Stimulated activated CD8-positive, alpha-beta memory T cell treated with anti-CD3 and anti-CD28 coated beads, Interleukin-15, amount 100 ng/mL, for 4 hours (primary cell): ENCODE data around the gene KRT6A.

Source experiments
- DNase-seq, 2 donors: peaks; one replicate each; pipeline ENCODE4 v3.0.0-alpha.2; 2020; ENCODE audit warnings: low read depth in 2 of 2

Gene KRT6A

DNA sequence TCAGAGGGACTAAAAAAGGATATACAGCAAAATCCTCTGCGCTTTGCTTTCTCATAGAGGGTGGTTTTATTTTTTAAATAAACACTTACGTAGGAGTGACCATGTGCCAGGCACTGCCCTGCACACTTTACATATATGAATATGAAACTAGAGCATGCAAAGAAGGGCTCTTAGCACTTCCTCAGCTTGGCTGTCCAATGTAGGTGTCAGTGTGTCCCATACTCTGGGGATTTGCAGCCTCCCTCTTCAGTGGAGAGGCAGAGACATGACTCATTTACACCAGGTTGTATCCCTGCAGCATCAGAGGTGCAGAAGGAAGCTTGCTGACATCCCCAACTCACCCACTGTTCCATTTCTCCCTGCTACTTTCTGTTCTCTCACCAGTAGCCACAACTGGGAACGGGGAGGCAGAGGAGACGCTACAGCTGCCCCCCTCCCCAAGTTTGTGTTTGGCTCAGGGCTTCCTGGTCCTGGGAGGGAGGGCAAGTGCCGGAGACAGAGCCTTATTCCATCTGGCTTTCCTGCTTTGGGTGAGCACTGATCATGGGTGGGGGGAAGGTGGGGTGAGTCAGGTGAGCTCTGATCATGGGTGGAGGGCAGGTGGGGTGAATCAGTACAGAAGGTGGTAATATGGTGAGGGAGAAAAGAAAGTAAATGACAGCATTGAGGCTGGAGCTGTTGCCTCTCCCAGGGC lies 32.0 kb upstream of the KRT6A start:
- DNase-seq = no peak

GRCh38 chr12:52524241-52524897 lies 31.3 kb upstream of the KRT6A start:
- DNase-seq = no peak

- no peak for DNase-seq
These were observed 30.8 kb upstream of the KRT6A start for GRCh38 chr12:52523824-52524223.

GRCh38 chr12:52522346-52523011 lies 29.4 kb upstream of the KRT6A start:
- DNase-seq = no peak

DNA sequence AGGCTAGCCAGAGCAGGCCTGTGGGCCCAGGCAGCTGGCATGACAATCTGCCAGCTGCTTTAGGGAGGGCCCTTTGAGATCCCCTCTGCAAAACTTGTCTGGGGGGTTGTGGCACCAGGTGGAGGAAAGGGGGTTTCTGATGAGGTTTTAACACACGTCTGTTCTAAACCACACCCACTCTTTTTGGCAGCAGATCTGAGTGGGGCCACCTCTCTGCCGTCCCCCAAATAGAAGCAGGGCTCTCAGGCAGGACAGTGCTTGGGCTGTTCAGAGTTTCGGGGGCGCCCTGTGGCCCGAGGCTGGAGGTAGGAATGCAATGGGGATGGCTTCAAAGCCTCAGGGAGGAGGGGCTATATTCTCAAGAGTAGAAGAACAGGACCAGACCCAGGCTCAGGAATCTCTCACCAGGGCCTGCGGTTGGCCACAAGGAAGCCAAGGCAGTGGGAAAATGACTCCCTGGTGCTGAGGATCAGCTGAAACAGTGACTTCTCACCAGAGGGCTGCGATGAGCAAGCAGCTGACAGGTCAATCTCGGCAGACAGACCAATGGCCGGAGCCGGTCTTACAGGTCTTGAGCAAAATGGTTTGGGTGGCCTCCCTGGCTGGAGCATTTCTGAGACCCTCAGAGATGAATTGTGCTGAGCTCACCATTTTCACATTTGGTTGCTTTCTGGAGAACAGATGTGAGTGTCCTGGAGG lies 28.7 kb upstream of the KRT6A start:
- no peak for DNase-seq

- DNase-seq = no peak
These were observed 28.1 kb upstream of the KRT6A start for GRCh38 chr12:52521175-52521567.

DNA sequence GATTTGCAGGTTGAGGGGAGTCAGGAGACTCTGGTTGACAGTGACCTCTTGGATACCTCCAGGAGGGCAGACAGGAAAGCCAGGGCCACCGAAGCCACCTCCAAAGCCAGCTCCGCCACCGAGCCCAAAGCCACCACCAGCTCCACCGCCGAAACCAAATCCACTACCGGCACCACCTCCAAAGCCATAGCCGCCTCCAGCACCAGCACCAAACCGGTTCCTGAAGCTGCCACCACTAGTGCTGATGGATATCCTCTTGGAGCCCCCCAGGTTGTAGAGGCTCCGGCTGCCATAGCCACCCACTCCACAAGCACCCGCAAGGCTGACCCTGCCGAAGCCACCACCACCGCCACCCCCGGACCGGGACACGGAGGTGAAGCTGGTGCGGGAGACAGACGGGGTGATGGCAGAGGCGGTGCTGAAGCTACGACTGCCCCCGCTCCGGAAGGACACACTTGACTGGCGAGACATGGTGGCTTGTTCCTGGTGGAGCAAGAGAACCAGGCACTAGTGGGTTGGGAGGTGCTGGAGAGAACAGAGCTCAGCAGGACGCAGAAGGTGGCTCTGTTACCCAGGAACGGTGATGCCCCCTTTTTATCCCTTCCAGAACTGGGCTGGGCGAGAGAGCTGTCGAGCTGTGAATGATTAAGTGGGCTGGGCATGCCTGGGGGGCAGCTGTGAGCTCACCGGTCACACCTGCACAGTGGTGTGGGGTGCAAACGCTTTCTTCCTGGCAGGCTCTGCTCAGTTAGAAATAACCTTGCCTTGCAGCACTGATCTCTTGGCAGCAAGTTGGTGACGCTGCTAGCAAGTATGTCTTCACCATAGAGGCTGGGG lies 27.0 kb upstream of the KRT6A start, which contains the start of gene KRT5:
KRT5 (minus strand) TSS at position 569 of the 837 bp plus-strand sequence; CDS start at position 471, 98 bp downstream.
- DNase-seq = no peak

DNA sequence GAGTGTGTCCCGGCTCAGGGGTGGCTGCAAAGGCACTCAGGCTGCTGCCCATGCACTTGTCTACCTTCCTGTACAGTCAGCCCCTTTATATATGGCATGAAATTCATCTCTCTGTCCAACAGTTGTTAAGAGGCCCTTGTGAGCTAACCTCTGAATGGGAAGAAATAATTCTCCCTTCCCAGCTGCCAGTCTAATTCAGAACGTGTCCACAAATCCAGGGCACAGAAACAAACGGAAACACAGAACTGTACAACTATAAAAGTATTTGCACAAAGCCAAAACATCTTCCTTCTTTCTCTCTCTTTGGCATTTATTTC lies 26.3 kb upstream of the KRT6A start:
- DNase-seq = no peak

- DNase-seq = no peak
These were observed 25.7 kb upstream of the KRT6A start for GRCh38 chr12:52518574-52519386.

DNA sequence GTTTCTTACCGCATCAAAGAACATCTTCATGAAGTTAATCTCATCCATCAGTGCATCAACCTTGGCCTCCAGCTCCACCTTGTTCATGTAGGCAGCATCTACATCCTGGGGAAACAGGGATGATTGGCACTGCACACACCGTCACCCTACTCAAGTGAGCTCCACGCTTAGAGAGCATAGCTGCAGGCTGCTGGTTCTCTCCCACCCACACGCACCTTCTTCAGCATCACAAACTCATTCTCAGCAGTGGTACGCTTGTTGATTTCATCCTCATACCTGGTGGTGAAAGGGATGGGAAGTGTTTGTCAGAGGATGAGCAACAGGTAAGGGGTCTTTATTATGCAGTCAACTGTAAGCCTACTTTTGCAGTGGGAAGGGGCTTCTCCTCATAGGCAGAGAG lies 24.8 kb upstream of the KRT6A start:
- no peak for DNase-seq

DNA sequence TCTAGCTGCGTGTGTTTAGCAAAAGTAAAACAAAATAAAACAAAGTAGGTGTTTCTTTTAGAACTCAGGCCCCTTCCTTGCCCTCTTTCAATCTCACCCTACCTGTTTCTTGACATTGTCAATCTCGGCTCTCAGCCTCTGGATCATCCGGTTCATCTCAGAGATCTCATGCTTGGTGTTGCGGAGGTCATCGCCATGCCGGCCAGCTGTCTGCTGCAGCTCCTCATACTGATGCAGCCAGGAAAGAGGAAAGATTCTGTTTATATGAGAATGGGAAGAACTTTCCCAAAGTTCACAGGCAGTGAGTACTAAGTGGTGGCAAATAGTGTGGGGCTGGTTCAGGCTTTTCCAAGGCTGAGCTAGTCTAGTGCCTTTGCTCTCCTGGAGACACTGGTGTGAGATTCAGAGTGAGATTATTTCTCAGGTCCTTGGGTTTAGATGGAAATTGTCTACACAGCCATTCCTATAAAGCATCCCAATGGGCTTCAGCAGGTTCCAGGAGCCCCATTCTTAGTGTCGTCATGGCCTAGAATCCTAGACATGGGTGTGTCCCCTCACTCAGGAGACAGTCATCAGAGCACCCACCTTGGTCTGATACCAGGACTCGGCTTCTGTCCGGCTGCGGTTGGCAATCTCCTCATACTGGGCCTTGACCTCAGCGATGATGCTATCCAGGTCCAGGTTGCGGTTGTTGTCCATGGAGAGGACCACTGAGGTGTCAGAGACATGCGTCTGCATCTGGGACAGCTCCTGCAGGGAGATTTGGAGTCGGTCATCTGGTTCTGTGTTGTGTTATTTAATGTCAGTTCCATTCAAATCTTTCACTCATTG lies 24.2 kb upstream of the KRT6A start:
- DNase-seq = no peak

DNA sequence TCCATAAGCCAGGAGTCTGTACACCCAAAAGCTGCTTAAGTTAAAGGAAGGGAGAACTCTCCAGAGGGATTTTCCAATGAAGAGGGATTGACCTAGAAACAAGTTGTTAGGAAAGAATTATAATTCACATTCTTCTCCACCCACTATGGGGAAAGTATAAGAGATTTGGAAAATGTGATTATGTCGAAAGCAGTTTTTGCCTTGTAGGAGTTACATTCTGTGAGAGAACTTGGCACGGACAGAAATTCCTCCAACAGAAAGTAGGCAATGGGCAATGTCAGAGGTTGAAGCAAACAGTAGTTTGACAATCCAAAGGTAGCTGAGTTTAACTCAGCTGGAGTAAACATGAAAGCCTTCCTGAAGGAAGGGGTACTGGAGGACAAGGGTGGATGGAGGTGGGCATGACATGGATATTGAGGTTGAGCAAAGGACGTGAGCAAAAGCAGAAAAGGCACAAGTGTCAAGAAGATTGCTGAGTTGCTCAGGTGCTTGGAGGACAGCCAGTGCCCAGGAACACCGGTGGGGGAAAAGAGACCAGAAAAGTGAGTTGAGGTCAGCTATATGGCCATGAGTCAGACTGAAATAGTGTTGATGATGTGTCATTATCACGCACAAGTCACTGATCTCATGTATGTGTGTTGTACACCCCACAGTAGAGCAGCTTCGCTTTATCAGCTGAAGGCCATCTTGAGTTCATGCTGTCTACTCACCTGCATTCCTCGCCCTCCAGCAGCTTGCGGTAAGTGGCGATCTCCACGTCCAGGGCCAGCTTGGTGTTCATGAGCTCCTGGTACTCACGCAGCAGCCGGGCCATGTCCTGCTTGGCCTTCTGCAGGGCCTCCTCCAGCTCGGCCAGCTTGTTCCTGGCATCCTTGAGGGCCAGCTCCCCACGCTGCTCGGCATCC lies 23.1 kb upstream of the KRT6A start:
- DNase-seq = no peak

- DNase-seq = no peak
These were observed 22.2 kb upstream of the KRT6A start for GRCh38 chr12:52515319-52515646.

DNA sequence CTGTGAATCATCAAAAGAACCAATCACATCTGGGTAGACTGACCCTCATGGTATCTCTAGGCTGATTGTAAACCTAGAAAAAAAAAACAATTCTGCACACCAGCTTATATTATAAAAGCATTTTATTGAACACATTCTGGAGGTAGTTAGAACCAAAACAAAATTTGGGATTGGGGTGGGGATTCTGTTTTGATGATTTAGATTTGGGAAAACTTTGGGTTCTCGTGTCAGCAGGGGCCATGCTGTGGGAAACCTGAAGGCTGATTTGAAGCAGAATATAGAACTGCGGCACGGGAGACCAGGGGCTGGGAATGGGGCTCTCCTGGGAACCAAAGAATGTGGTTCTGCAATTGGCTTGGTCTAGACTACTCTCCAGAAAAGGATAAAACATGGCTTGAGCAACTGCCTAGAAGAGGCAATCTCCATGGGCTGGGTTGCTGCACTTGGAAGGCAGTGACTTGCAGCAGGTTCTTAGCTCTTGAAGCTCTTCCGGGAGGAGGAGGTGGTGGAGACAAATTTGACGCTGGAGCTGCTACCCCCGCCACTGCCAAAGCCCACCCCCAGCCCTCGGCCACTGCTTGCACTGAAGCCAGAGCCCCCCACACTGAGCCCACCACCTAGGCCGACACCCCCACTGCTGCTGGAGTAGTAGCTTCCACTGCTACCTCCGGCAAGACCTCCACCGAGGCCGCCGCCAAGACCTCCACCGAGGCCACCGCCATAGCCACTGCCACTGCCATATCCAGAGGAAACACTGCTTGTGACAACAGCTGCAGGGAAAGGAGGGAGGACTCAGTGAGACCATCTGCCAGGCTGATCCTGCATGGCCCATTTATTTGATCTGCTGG lies 21.6 kb upstream of the KRT6A start:
- no peak for DNase-seq

GRCh38 chr12:52513736-52514135 lies 20.7 kb upstream of the KRT6A start:
- DNase-seq = no peak

DNA sequence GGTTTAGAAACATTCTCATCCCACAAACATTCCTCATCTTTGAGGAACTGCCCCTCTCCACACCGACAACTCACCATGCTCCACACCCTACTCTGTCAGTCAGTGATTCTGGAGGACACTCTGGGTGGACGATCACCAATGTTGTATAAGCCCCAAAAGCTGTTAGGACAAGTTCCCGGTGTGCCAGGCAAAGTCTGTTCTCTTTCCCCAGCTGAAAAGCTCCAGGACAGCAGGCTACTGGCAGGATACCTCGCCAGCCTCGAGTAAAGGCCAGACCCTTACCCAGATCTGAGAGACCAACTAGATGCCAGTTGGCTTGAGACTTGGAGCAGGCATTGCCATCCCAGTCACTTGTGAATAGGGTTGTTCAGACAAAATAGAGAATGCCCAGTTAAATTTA lies 15.2 kb upstream of the KRT6A start:
- no peak for DNase-seq

- DNase-seq = no peak
These were observed 14.0 kb upstream of the KRT6A start for GRCh38 chr12:52506858-52507715.
